BE2C (cell line): Measurements from ENCODE around the gene BCO2.
"Not testable (repeated sequence)": the region's sequence is repeated elsewhere in the genome, so short reads cannot be mapped to it uniquely, and the experiment has no call there.

Experiments
- DNase-seq: peaks from one replicate; pipeline ENCODE4 v3.0.0-alpha.2; 2020
- H3K27me3 ChIP-seq: fragments of 250-450 bp; sonication (Bioruptor Pico); 2 replicates; pipeline ENCODE4 v1.5.1; 2020; ENCODE audit warnings: mild to moderate bottlenecking
- H3K36me3 ChIP-seq: fragments of 250-450 bp; sonication (Bioruptor Pico); 2 replicates; pipeline ENCODE4 v1.5.1; 2020; ENCODE audit warnings: mild to moderate bottlenecking
- H3K4me1 ChIP-seq: fragments of 250-450 bp; sonication (Bioruptor Pico); 2 replicates; pipeline ENCODE4 v1.5.1; 2020
- H3K4me3 ChIP-seq: 2 replicates; pipeline ENCODE4 v1.5.1; 2011; ENCODE audit warnings: low read depth, low read length
- H3K9me3 ChIP-seq: fragments of 250-450 bp; sonication (Bioruptor Pico); 2 replicates; pipeline ENCODE4 v1.5.1; 2020
- TF ChIP-seq, protein P1 (sequence below): IDR thresholded peaks from 2 replicates; pipeline ENCODE4 v1.5.1; 2012; ENCODE audit warnings: mild to moderate bottlenecking, low read depth, low read length

The BCO2 gene

DNA sequence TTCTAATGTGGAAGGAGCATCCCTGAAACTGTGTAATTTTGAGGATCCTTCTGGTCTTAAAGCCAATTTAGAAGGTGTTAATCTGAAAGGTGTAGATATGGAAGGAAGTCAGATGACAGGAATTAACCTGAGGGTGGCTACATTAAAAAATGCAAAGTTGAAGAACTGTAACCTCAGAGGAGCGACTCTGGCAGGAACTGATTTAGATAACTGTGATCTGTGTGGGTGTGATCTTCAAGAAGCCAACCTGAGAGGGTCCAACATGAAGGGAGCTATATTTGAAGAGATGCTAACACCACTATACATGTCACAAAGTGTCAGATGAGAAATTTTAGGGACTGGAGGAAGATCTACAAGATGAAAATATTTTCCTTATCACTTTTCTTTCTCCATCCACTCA, 7.6 kb downstream of the BCO2 start:
- Histone ChIP-seq H3K27me3 (no peaks in the 10 kb centered on the region), H3K4me3 (no peak overlapping the region), H3K9me3 (no peaks in the 10 kb centered on the region), H3K36me3 (no peaks in the 10 kb centered on the region), H3K4me1 (no peaks in the 10 kb centered on the region; the same call in 1 of the 2 replicates)
- TF ChIP-seq, protein P1, sequence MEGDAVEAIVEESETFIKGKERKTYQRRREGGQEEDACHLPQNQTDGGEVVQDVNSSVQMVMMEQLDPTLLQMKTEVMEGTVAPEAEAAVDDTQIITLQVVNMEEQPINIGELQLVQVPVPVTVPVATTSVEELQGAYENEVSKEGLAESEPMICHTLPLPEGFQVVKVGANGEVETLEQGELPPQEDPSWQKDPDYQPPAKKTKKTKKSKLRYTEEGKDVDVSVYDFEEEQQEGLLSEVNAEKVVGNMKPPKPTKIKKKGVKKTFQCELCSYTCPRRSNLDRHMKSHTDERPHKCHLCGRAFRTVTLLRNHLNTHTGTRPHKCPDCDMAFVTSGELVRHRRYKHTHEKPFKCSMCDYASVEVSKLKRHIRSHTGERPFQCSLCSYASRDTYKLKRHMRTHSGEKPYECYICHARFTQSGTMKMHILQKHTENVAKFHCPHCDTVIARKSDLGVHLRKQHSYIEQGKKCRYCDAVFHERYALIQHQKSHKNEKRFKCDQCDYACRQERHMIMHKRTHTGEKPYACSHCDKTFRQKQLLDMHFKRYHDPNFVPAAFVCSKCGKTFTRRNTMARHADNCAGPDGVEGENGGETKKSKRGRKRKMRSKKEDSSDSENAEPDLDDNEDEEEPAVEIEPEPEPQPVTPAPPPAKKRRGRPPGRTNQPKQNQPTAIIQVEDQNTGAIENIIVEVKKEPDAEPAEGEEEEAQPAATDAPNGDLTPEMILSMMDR: no peak
- no peak for DNase-seq

DNA sequence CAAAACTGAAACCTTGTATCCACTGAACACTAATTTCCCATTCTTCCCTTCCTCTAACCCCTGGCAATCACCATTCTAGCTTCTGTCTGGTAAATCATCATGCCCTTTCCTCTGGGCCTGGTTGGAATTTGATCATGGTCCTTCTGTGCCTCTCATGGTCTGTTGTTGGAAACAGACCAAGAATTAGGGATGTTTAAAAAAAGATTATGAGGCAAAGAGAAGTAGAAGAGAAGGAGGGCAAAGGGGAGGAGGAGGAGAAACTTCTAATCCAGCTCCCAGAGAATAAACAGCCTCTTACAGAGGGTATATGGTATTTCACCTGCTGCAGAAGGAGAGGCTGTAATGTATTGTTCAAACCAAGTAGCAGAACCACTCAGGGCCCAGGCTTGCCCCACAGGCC, 10.6 kb downstream of the BCO2 start:
- Histone ChIP-seq H3K4me3 (no peak overlapping the region), H3K4me1 (no peaks in the 10 kb centered on the region), H3K36me3 (no peaks in the 10 kb centered on the region), H3K9me3 (no peaks in the 10 kb centered on the region), H3K27me3 (no peaks in the 10 kb centered on the region)
- no peak for DNase-seq
- TF ChIP-seq, protein P1: no peak

DNA sequence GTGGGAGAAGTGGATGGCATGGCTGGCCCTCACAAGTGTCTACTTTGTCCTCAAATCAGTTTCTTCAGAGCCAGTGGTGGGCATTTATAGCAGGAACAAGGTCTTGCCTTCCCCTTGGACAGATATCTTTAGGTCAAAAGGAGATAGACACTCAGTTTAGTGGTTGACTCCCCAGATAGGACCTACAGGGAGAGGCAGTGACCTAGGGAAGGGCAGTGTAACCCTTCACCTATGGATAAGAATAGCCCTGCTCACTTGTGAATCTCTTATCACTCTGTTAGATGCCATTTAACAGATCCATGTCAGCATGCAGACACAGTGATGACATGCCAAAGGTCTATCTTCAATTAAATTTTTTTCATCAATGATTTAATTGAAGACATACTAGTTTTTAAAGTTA, 11.0 kb downstream of the BCO2 start:
- no peaks in the 10 kb centered on the region for H3K36me3 ChIP-seq
- H3K27me3 ChIP-seq: no peaks in the 10 kb centered on the region
- no peak overlapping the region for H3K4me3 ChIP-seq
- no peaks in the 10 kb centered on the region for H3K9me3 ChIP-seq
- H3K4me1 ChIP-seq: no peaks in the 10 kb centered on the region
- TF ChIP-seq, protein P1: no peak
- DNase-seq: no peak

DNA sequence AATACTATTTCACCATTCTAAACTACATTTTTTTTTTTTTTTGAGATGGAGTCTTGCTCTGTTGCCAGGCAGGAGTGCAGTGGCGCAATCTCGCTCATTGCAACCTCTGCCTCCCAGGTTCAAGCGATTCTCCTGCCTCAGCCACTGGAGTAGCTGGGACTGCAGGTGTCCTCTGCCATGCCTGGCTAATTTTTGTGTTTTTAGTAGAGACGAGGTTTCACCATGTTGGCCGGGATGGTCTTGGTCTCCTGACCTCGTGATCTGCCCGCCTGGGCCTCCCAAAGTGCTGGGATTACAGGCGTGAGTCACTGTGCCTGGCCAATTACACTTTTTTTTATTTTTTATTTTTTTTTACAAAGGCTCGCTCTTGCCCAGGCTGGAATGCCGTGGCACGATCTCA, 19.8 kb downstream of the BCO2 start:
- DNase-seq, H3K9me3 ChIP-seq, H3K4me3 ChIP-seq, H3K4me1 ChIP-seq, H3K36me3 ChIP-seq, H3K27me3 ChIP-seq: not testable (repeated sequence)

DNA sequence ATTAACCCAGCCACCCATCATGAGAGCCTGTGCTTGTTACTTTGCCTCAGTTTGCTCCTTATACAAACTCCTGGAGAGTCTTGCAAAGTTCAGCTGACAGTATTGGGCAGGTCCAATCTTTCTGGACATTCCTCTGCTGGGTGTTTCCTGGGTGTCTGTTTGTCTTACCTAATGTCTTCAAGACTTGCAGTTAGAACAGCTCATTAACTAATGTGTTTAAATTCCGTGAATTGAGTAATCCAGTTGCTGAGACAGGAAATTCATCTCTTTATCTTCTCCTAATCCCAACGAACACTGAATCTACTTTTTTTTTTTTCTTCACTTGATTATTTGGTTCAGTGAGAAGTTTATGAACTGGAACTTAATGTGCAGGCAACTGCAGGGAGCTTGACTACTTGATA, 20.6 kb downstream of the BCO2 start:
- Histone ChIP-seq H3K36me3 (no peaks in the 10 kb centered on the region), H3K9me3 (no peaks in the 10 kb centered on the region; the same call in 1 of the 2 replicates), H3K4me1 (no peaks in the 10 kb centered on the region), H3K4me3 (no peak overlapping the region), H3K27me3 (0 out of 2 replicates have a peak, but pooled peaks cover 3% of the 10 kb centered on the region)
- TF ChIP-seq, protein P1: no peak
- DNase-seq: no peak

DNA sequence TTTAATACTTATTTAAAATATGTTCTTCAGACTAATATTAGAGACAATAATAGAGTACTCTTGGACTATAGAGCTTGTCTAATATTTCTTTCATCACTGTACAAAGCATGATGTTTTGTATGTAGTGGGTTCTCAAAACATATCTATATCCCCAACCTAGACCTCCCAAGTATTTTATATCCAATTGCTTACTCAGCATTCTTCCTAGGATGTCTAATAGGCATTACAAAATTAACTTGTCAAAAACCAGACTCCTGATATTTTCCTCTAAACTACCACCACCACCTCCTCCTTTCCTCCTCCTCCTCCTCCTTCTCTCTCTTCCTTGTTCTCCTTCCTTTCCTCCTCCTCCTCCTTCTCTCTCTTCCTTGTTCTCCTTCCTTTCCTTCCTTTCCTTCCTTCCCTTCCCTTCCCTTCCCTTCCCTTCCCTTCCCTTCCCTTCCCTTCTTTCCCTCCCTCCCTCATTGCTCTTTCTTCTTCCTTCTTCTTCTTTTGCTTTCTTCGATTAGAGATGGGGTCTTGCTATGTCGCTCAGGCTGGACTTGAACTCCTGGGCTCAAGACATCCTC, 21.3 kb downstream of the BCO2 start:
- no peak for DNase-seq
- TF ChIP-seq, protein P1: no peak
- H3K9me3 ChIP-seq: no peaks in the 10 kb centered on the region; the same call in 1 of the 2 replicates
- 0 out of 2 replicates have a peak, but pooled peaks cover 3% of the 10 kb centered on the region for H3K27me3 ChIP-seq
- H3K4me3 ChIP-seq: no peak overlapping the region
- no peaks in the 10 kb centered on the region for H3K36me3 ChIP-seq
- no peaks in the 10 kb centered on the region for H3K4me1 ChIP-seq

DNA sequence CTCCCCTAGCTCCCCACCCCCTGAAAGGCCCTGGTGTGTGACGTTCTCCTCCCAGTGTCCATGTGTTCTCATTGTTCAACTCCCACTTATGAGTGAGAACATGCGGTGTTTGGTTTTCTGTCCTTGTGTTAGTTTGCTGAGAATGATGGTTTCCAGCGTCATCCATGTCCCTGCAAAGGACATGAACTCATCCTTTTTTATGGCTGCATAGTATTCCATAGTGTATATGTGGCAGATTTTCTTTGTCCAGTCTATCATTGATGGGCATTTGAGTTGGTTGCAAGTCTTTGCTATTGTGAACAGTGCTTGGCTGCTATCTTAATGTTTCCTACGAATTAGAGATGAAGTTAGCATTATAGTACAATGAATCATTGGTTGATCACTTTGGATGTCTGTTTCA, 23.8 kb downstream of the BCO2 start:
- H3K9me3 ChIP-seq, H3K4me3 ChIP-seq, DNase-seq, H3K27me3 ChIP-seq, H3K4me1 ChIP-seq, H3K36me3 ChIP-seq: not testable (repeated sequence)
